HEK293 (cell line): Measurements from ENCODE around the gene ATG4B.
A peak's percentile ranks its signal among the peaks of the same experiment; 100 is the strongest.

Source experiments
- KLF9 ChIP-seq: fragments of 450-650 bp; formaldehyde crosslinking; IDR thresholded peaks from 2 replicates; pipeline ENCODE4 v1.5.1; 2016; ENCODE audit warnings: missing biosample characterization, missing genetic modification characterization, low read depth
- REPIN1 ChIP-seq: fragments of 450-650 bp; formaldehyde crosslinking; IDR thresholded peaks from 2 replicates; pipeline ENCODE4 v1.5.1; 2017; ENCODE audit warnings: missing biosample characterization, missing genetic modification characterization, low read depth
- ZBTB20 ChIP-seq: fragments of 450-650 bp; formaldehyde crosslinking; IDR thresholded peaks from 2 replicates; pipeline ENCODE4 v1.5.1; 2016; ENCODE audit warnings: missing biosample characterization, missing genetic modification characterization
- ZBTB21 ChIP-seq: fragments of 450-650 bp; formaldehyde crosslinking; IDR thresholded peaks from 2 replicates; pipeline ENCODE4 v1.5.1; 2017; ENCODE audit warnings: missing biosample characterization, missing genetic modification characterization
- ZNF169 ChIP-seq: fragments of 450-650 bp; formaldehyde crosslinking; IDR thresholded peaks from 2 replicates; pipeline ENCODE4 v1.5.1; 2016; ENCODE audit warnings: missing biosample characterization, missing genetic modification characterization
- ZNF202 ChIP-seq: fragments of 450-650 bp; formaldehyde crosslinking; IDR thresholded peaks from 2 replicates; pipeline ENCODE4 v1.5.1; 2016; ENCODE audit warnings: missing biosample characterization, missing genetic modification characterization, borderline replicate concordance
- ZNF48 ChIP-seq: fragments of 450-650 bp; formaldehyde crosslinking; IDR thresholded peaks from 2 replicates; pipeline ENCODE4 v1.5.1; 2016; ENCODE audit warnings: missing biosample characterization, missing genetic modification characterization
- ZNF629 ChIP-seq: fragments of 450-650 bp; formaldehyde crosslinking; IDR thresholded peaks from 2 replicates; pipeline ENCODE4 v1.5.1; 2017; ENCODE audit warnings: missing biosample characterization, missing genetic modification characterization
- ZNF654 ChIP-seq: fragments of 450-650 bp; formaldehyde crosslinking; IDR thresholded peaks from 2 replicates; pipeline ENCODE4 v1.5.1; 2016; ENCODE audit warnings: low read depth, missing biosample characterization, missing genetic modification characterization
- ZNF707 ChIP-seq: fragments of 450-650 bp; formaldehyde crosslinking; IDR thresholded peaks from 2 replicates; pipeline ENCODE4 v1.5.1; 2016; ENCODE audit warnings: missing biosample characterization, missing genetic modification characterization
- ZNF837 ChIP-seq: fragments of 450-650 bp; formaldehyde crosslinking; IDR thresholded peaks from 2 replicates; pipeline ENCODE4 v1.5.1; 2016; ENCODE audit warnings: missing biosample characterization, missing genetic modification characterization
- TF ChIP-seq, protein P1 (sequence below): fragments of 450-650 bp; formaldehyde crosslinking; IDR thresholded peaks from 2 replicates; pipeline ENCODE4 v1.5.1; 2016; ENCODE audit warnings: missing biosample characterization, missing genetic modification characterization, borderline replicate concordance
- TF ChIP-seq, protein P2 (sequence below): fragments of 450-650 bp; formaldehyde crosslinking; IDR thresholded peaks from 2 replicates; pipeline ENCODE4 v1.5.1; 2016; ENCODE audit warnings: missing biosample characterization, missing genetic modification characterization
- TF ChIP-seq, protein P3 (sequence below): fragments of 450-650 bp; formaldehyde crosslinking; IDR thresholded peaks from 2 replicates; pipeline ENCODE4 v1.5.1; 2016; ENCODE audit warnings: missing biosample characterization, missing genetic modification characterization
- TF ChIP-seq, protein P4 (sequence below): fragments of 450-650 bp; formaldehyde crosslinking; conservative IDR thresholded peaks from 2 replicates; pipeline ENCODE4 v1.5.1; 2016; ENCODE audit warnings: low read depth, missing biosample characterization, missing genetic modification characterization
- TF ChIP-seq, protein P5 (sequence below): fragments of 450-650 bp; formaldehyde crosslinking; IDR thresholded peaks from 2 replicates; pipeline ENCODE4 v1.5.1; 2017; ENCODE audit warnings: missing biosample characterization, missing genetic modification characterization
- TF ChIP-seq, protein P6 (sequence below): fragments of 450-650 bp; formaldehyde crosslinking; IDR thresholded peaks from 2 replicates; pipeline ENCODE4 v1.5.1; 2016; ENCODE audit warnings: missing biosample characterization, missing genetic modification characterization
- TF ChIP-seq, protein P7 (sequence below): fragments of 450-650 bp; formaldehyde crosslinking; IDR thresholded peaks from 2 replicates; pipeline ENCODE4 v1.5.1; 2017; ENCODE audit warnings: missing biosample characterization, missing genetic modification characterization

The ATG4B gene

DNA sequence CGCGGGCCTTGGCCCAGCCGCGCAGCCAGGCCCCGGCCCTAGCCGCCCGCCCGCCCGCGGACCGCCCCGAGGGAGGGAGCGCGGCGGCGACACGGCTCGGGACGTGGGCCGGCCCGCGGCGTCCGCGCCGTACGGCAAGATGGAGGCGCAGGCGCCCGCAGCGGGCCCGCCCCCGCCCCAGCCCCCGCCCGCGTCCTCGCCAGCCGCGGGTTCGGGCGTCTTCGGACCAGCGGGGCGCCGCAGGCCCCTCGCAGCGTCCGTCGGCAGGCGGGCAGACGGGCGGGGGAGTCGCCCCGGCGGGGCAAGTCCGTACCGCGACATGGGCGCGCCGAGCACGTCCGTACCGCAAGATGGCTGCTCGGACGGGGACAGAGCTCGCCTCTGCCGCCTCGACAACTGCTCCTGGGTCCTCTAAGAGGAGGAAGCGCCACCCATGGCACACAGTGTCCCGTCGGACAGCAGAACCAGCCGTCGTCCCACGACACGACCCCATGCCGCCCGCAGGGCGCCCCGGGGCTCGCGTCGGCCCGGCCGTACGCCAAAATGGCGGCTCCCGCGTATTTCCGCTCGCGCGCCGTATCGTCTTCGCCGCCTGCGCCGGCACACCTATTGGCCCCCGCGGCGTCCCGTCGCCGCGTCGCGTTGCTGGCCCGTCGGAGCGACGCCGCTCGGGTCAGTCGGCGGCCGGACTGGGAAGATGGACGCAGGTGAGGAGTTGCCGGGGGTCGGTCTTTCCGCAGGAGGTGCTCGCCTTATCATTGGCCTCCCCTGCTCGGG, at the start of gene ATG4B, which contains the start of gene THAP4 (continued):
- TF ChIP-seq, protein P1, sequence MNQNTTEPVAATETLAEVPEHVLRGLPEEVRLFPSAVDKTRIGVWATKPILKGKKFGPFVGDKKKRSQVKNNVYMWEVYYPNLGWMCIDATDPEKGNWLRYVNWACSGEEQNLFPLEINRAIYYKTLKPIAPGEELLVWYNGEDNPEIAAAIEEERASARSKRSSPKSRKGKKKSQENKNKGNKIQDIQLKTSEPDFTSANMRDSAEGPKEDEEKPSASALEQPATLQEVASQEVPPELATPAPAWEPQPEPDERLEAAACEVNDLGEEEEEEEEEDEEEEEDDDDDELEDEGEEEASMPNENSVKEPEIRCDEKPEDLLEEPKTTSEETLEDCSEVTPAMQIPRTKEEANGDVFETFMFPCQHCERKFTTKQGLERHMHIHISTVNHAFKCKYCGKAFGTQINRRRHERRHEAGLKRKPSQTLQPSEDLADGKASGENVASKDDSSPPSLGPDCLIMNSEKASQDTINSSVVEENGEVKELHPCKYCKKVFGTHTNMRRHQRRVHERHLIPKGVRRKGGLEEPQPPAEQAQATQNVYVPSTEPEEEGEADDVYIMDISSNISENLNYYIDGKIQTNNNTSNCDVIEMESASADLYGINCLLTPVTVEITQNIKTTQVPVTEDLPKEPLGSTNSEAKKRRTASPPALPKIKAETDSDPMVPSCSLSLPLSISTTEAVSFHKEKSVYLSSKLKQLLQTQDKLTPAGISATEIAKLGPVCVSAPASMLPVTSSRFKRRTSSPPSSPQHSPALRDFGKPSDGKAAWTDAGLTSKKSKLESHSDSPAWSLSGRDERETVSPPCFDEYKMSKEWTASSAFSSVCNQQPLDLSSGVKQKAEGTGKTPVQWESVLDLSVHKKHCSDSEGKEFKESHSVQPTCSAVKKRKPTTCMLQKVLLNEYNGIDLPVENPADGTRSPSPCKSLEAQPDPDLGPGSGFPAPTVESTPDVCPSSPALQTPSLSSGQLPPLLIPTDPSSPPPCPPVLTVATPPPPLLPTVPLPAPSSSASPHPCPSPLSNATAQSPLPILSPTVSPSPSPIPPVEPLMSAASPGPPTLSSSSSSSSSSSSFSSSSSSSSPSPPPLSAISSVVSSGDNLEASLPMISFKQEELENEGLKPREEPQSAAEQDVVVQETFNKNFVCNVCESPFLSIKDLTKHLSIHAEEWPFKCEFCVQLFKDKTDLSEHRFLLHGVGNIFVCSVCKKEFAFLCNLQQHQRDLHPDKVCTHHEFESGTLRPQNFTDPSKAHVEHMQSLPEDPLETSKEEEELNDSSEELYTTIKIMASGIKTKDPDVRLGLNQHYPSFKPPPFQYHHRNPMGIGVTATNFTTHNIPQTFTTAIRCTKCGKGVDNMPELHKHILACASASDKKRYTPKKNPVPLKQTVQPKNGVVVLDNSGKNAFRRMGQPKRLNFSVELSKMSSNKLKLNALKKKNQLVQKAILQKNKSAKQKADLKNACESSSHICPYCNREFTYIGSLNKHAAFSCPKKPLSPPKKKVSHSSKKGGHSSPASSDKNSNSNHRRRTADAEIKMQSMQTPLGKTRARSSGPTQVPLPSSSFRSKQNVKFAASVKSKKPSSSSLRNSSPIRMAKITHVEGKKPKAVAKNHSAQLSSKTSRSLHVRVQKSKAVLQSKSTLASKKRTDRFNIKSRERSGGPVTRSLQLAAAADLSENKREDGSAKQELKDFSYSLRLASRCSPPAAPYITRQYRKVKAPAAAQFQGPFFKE (tag by site-specific recombination) = no peak
- TF ChIP-seq ZNF837 (no peak), ZBTB21 (tag by site-specific recombination) (no peak), ZNF654 (tag by site-specific recombination) (no peak), ZNF707 (tag by site-specific recombination) (no peak), ZBTB20 (tag by site-specific recombination) (peak; percentile 88), ZNF202 (tag by site-specific recombination) (no peak), KLF9 (tag by site-specific recombination) (peak; percentile 43), ZNF48 (no peak), ZNF629 (tag by site-specific recombination) (peak; percentile 51; the same call in 1 of the 2 replicates), REPIN1 (no peak), ZNF169 (no peak)
- TF ChIP-seq, protein P2, sequence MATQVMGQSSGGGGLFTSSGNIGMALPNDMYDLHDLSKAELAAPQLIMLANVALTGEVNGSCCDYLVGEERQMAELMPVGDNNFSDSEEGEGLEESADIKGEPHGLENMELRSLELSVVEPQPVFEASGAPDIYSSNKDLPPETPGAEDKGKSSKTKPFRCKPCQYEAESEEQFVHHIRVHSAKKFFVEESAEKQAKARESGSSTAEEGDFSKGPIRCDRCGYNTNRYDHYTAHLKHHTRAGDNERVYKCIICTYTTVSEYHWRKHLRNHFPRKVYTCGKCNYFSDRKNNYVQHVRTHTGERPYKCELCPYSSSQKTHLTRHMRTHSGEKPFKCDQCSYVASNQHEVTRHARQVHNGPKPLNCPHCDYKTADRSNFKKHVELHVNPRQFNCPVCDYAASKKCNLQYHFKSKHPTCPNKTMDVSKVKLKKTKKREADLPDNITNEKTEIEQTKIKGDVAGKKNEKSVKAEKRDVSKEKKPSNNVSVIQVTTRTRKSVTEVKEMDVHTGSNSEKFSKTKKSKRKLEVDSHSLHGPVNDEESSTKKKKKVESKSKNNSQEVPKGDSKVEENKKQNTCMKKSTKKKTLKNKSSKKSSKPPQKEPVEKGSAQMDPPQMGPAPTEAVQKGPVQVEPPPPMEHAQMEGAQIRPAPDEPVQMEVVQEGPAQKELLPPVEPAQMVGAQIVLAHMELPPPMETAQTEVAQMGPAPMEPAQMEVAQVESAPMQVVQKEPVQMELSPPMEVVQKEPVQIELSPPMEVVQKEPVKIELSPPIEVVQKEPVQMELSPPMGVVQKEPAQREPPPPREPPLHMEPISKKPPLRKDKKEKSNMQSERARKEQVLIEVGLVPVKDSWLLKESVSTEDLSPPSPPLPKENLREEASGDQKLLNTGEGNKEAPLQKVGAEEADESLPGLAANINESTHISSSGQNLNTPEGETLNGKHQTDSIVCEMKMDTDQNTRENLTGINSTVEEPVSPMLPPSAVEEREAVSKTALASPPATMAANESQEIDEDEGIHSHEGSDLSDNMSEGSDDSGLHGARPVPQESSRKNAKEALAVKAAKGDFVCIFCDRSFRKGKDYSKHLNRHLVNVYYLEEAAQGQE = no peak
- TF ChIP-seq, protein P3, sequence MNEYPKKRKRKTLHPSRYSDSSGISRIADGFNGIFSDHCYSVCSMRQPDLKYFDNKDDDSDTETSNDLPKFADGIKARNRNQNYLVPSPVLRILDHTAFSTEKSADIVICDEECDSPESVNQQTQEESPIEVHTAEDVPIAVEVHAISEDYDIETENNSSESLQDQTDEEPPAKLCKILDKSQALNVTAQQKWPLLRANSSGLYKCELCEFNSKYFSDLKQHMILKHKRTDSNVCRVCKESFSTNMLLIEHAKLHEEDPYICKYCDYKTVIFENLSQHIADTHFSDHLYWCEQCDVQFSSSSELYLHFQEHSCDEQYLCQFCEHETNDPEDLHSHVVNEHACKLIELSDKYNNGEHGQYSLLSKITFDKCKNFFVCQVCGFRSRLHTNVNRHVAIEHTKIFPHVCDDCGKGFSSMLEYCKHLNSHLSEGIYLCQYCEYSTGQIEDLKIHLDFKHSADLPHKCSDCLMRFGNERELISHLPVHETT = no peak
- TF ChIP-seq, protein P4, sequence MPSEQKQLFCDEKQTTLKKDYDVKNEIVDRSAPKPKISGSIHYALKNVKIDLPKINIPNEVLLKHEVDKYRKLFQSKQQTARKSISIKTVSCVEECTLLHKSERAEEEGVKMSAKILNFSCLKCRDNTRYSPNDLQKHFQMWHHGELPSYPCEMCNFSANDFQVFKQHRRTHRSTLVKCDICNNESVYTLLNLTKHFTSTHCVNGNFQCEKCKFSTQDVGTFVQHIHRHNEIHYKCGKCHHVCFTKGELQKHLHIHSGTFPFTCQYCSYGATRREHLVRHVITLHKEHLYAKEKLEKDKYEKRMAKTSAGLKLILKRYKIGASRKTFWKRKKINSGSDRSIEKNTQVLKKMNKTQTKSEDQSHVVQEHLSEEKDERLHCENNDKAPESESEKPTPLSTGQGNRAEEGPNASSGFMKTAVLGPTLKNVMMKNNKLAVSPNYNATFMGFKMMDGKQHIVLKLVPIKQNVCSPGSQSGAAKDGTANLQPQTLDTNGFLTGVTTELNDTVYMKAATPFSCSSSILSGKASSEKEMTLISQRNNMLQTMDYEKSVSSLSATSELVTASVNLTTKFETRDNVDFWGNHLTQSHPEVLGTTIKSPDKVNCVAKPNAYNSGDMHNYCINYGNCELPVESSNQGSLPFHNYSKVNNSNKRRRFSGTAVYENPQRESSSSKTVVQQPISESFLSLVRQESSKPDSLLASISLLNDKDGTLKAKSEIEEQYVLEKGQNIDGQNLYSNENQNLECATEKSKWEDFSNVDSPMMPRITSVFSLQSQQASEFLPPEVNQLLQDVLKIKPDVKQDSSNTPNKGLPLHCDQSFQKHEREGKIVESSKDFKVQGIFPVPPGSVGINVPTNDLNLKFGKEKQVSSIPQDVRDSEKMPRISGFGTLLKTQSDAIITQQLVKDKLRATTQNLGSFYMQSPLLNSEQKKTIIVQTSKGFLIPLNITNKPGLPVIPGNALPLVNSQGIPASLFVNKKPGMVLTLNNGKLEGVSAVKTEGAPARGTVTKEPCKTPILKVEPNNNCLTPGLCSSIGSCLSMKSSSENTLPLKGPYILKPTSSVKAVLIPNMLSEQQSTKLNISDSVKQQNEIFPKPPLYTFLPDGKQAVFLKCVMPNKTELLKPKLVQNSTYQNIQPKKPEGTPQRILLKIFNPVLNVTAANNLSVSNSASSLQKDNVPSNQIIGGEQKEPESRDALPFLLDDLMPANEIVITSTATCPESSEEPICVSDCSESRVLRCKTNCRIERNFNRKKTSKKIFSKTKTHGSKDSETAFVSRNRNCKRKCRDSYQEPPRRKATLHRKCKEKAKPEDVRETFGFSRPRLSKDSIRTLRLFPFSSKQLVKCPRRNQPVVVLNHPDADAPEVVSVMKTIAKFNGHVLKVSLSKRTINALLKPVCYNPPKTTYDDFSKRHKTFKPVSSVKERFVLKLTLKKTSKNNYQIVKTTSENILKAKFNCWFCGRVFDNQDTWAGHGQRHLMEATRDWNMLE (tag by site-specific recombination) = no peak
- TF ChIP-seq, protein P5, sequence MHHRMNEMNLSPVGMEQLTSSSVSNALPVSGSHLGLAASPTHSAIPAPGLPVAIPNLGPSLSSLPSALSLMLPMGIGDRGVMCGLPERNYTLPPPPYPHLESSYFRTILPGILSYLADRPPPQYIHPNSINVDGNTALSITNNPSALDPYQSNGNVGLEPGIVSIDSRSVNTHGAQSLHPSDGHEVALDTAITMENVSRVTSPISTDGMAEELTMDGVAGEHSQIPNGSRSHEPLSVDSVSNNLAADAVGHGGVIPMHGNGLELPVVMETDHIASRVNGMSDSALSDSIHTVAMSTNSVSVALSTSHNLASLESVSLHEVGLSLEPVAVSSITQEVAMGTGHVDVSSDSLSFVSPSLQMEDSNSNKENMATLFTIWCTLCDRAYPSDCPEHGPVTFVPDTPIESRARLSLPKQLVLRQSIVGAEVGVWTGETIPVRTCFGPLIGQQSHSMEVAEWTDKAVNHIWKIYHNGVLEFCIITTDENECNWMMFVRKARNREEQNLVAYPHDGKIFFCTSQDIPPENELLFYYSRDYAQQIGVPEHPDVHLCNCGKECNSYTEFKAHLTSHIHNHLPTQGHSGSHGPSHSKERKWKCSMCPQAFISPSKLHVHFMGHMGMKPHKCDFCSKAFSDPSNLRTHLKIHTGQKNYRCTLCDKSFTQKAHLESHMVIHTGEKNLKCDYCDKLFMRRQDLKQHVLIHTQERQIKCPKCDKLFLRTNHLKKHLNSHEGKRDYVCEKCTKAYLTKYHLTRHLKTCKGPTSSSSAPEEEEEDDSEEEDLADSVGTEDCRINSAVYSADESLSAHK (tag by site-specific recombination) = no peak
- TF ChIP-seq, protein P6, sequence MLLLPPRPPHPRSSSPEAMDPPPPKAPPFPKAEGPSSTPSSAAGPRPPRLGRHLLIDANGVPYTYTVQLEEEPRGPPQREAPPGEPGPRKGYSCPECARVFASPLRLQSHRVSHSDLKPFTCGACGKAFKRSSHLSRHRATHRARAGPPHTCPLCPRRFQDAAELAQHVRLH (tag by site-specific recombination) = no peak
- TF ChIP-seq, protein P7, sequence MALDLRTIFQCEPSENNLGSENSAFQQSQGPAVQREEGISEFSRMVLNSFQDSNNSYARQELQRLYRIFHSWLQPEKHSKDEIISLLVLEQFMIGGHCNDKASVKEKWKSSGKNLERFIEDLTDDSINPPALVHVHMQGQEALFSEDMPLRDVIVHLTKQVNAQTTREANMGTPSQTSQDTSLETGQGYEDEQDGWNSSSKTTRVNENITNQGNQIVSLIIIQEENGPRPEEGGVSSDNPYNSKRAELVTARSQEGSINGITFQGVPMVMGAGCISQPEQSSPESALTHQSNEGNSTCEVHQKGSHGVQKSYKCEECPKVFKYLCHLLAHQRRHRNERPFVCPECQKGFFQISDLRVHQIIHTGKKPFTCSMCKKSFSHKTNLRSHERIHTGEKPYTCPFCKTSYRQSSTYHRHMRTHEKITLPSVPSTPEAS (tag by site-specific recombination) = no peak
